ENCODE data around the gene IRX5.

IRX5 gene

GRCh38 chr16:54931120-54932014, 702 bp downstream of the IRX5 start:
- DNase-seq = peak; percentile 57

GRCh38 chr16:54932021-54932660, 1.5 kb downstream of the IRX5 start:
- DNase-seq = peak; percentile 70

GRCh38 chr16:54932737-54933254, 2.1 kb downstream of the IRX5 start:
- DNase-seq = peak; percentile 45

GRCh38 chr16:54933281-54934011, 2.8 kb downstream of the IRX5 start:
- DNase-seq = no peak

- DNase-seq = peak; percentile 64
These were observed 4.0 kb downstream of the IRX5 start for GRCh38 chr16:54934481-54935265.

GRCh38 chr16:54935266-54935968, 4.8 kb downstream of the IRX5 start:
- DNase-seq = no peak

GRCh38 chr16:54936201-54936978, 5.7 kb downstream of the IRX5 start:
- DNase-seq = no peak

GRCh38 chr16:54936979-54937670, 6.5 kb downstream of the IRX5 start:
- no peak for DNase-seq

GRCh38 chr16:54937671-54938211, 7.1 kb downstream of the IRX5 start:
- DNase-seq = no peak

GRCh38 chr16:54938212-54939028, 7.8 kb downstream of the IRX5 start:
- DNase-seq = no peak

- no peak for DNase-seq
These were observed 8.3 kb downstream of the IRX5 start for GRCh38 chr16:54939029-54939346.

GRCh38 chr16:54939510-54940278, 9.0 kb downstream of the IRX5 start:
- DNase-seq = no peak

- no peak for DNase-seq
These were observed 9.6 kb downstream of the IRX5 start for GRCh38 chr16:54940279-54940604.

- DNase-seq = no peak
These were observed 11.8 kb downstream of the IRX5 start for GRCh38 chr16:54942353-54942943.

- DNase-seq = no peak
These were observed 13.3 kb downstream of the IRX5 start for GRCh38 chr16:54944002-54944401.

GRCh38 chr16:54945063-54945462, 14.4 kb downstream of the IRX5 start:
- DNase-seq = no peak

- DNase-seq = no peak
These were observed 16.2 kb downstream of the IRX5 start for GRCh38 chr16:54946909-54947308.

- DNase-seq = no peak
These were observed 17.0 kb downstream of the IRX5 start for GRCh38 chr16:54947616-54948015.
